Common myeloid progenitor, CD34-positive (primary cell): Measurements from ENCODE around the gene SERTM1.

Experiments used
- CTCF ChIA-PET: fragments of 350-600 bp; sonication (Branson Sonifier 250); formaldehyde crosslinking; loops from one replicate; lab custom pipeline; 2021; ENCODE audit warnings: antibody characterized with exemption; lab: Charles Lee
- POLR2A ChIA-PET: fragments of 350-600 bp; sonication (Branson Sonifier 250); formaldehyde crosslinking; loops from one replicate; lab custom pipeline; 2021; ENCODE audit warnings: antibody characterized with exemption; lab: Charles Lee
- DNase-seq, 3 donors: peaks; one replicate each; pipeline versions ENCODE4 v3.0.0 to v3.0.0-alpha.2; 2013
- H3K27ac ChIP-seq, 2 experiments: 1 replicate in 1 of 2; 2 replicates in 1 of 2; pipeline ENCODE4 v1.7.0; 2013; ENCODE audit warnings: inconsistent platforms in 2 of 2, low read length in 2 of 2, mild to moderate bottlenecking in 2 of 2, low read depth in 1 of 2, moderate library complexity in 1 of 2; ENCODE audit not compliant: severe bottlenecking in 2 of 2, insufficient read depth in 1 of 2, poor library complexity in 1 of 2
- H3K27me3 ChIP-seq, 5 experiments: replicated peaks in 2 of 5; 1 replicate in 3 of 5; 2 replicates in 2 of 5; pipeline versions ENCODE4 v1.6.1 to v1.7.0; 2013; ENCODE audit warnings: low read length in 4 of 5, mild to moderate bottlenecking in 2 of 5, moderate library complexity in 2 of 5, inconsistent platforms in 1 of 5; ENCODE audit not compliant: insufficient read depth in 5 of 5, control insufficient read depth in 4 of 5
- H3K36me3 ChIP-seq, 4 experiments: 1 replicate in 2 of 4; 2 replicates in 2 of 4; pipeline versions ENCODE4 v1.6.1 to v1.7.0; 2013; ENCODE audit warnings: low read length in 3 of 4, control low read depth in 1 of 4, mild to moderate bottlenecking in 1 of 4; ENCODE audit not compliant: control insufficient read depth in 4 of 4, insufficient read depth in 4 of 4
- H3K4me1 ChIP-seq, 4 experiments: 1 replicate in 3 of 4; 2 replicates in 1 of 4; pipeline versions ENCODE4 v1.6.1 to v1.7.1; 2013; ENCODE audit warnings: low read length in 3 of 4, mild to moderate bottlenecking in 3 of 4, control low read depth in 1 of 4, inconsistent platforms in 1 of 4, moderate library complexity in 1 of 4; ENCODE audit not compliant: control insufficient read depth in 4 of 4, insufficient read depth in 4 of 4; ENCODE audit errors: control extremely low read depth in 1 of 4
- H3K4me3 ChIP-seq, 7 experiments: 1 replicate in 4 of 7; 2 replicates in 3 of 7; pipeline versions ENCODE4 v1.5.1 to v1.7.0; 2013; ENCODE audit warnings: mild to moderate bottlenecking in 7 of 7, low read length in 6 of 7, moderate library complexity in 6 of 7, inconsistent platforms in 2 of 7, low read depth in 2 of 7, control low read depth in 1 of 7; ENCODE audit not compliant: insufficient read depth in 4 of 7, control insufficient read depth in 1 of 7; ENCODE audit errors: extremely low read depth in 1 of 7
- H3K9me3 ChIP-seq, 5 experiments: 1 replicate in 4 of 5; 2 replicates in 1 of 5; pipeline versions ENCODE4 v1.6.1 to v1.7.1; 2013; ENCODE audit warnings: low read length in 4 of 5, mild to moderate bottlenecking in 2 of 5, inconsistent platforms in 1 of 5, low read depth in 1 of 5, moderate library complexity in 1 of 5; ENCODE audit not compliant: control insufficient read depth in 4 of 5, insufficient read depth in 2 of 5; ENCODE audit errors: control extremely low read depth in 1 of 5
- WGBS: methylation state at CpG from one replicate; pipeline ENCODE4 v1.1.5; 2013; ENCODE audit not compliant: insufficient coverage; 5-methylcytosine and 5-hydroxymethylcytosine counted together

Gene SERTM1

GRCh38 chr13:36709136-36709890 lies 35.5 kb downstream of the SERTM1 start:
- Histone ChIP-seq H3K27ac (no peak overlapping the region), H3K27me3 (no peaks in the 10 kb centered on the region), H3K4me3 (no peak overlapping the region), H3K9me3 (peaks cover 0 to 2% (median 0%) of the 10 kb centered on the region in 5 experiments), H3K4me1 (no peaks in the 10 kb centered on the region), H3K36me3 (no peaks in the 10 kb centered on the region)
- DNase-seq, result no peak
- ChIA-PET CTCF (no interaction called here), POLR2A (no interaction called here)
- WGBS, result 100% methylated on average over 1 of the region's 1 CpG

GRCh38 chr13:36710396-36710795 lies 36.6 kb downstream of the SERTM1 start:
- no peaks in the 10 kb centered on the region for H3K36me3 ChIP-seq
- H3K9me3 ChIP-seq, result no peaks in the 10 kb centered on the region
- no peak overlapping the region for H3K4me3 ChIP-seq
- H3K4me1 ChIP-seq, result no peaks in the 10 kb centered on the region
- no peaks in the 10 kb centered on the region for H3K27me3 ChIP-seq
- POLR2A ChIA-PET, result no interaction called here
- H3K27ac ChIP-seq, result no peak overlapping the region
- CTCF ChIA-PET, result no interaction called here
- 100% methylated on average over 3 of the region's 4 CpGs for WGBS
- DNase-seq, result no peak

- Histone ChIP-seq H3K4me1 (no peaks in the 10 kb centered on the region), H3K36me3 (no peaks in the 10 kb centered on the region), H3K27ac (no peak overlapping the region), H3K9me3 (no peaks in the 10 kb centered on the region), H3K27me3 (no peaks in the 10 kb centered on the region), H3K4me3 (no peak overlapping the region)
- ChIA-PET POLR2A (no interaction called here), CTCF (no interaction called here)
- 100% methylated on average over 1 of the region's 3 CpGs for WGBS
- DNase-seq, result no peak
Observed at GRCh38 chr13:36712290-36712689, 38.5 kb downstream of the SERTM1 start.

- ChIA-PET POLR2A (no interaction called here), CTCF (interaction anchor here (0.8 kb wide), 1 partner anchor 438 kb away, joined by 3 read pairs; no protein-coding TSS in a partner anchor)
- 74% methylated on average over 5 of the region's 5 CpGs for WGBS
- Histone ChIP-seq H3K27ac (no peak overlapping the region), H3K27me3 (no peaks in the 10 kb centered on the region), H3K4me3 (no peak overlapping the region), H3K9me3 (no peaks in the 10 kb centered on the region), H3K4me1 (no peaks in the 10 kb centered on the region), H3K36me3 (no peaks in the 10 kb centered on the region)
- DNase-seq, result peak; percentile 1 to 41 (median 32)
Observed at GRCh38 chr13:36712770-36713169, 39.0 kb downstream of the SERTM1 start.

GRCh38 chr13:36713887-36714286 lies 40.1 kb downstream of the SERTM1 start:
- Histone ChIP-seq H3K4me1 (no peaks in the 10 kb centered on the region), H3K27ac (no peak overlapping the region), H3K36me3 (no peaks in the 10 kb centered on the region), H3K4me3 (no peak overlapping the region), H3K9me3 (no peaks in the 10 kb centered on the region), H3K27me3 (no peaks in the 10 kb centered on the region)
- DNase-seq, result no peak
- ChIA-PET CTCF (interaction anchor here (1.2 to 1.4 kb wide), 2 partner anchors 12 to 22 kb away, joined by 3 read pairs; no protein-coding TSS in a partner anchor), POLR2A (no interaction called here)
- no CpG with 5 or more reads among the region's 2 CpGs for WGBS

- CTCF ChIA-PET, result no interaction called here
- POLR2A ChIA-PET, result no interaction called here
- Histone ChIP-seq H3K4me1 (no peaks in the 10 kb centered on the region), H3K27me3 (no peaks in the 10 kb centered on the region), H3K27ac (no peak overlapping the region), H3K4me3 (no peak overlapping the region), H3K9me3 (no peaks in the 10 kb centered on the region), H3K36me3 (no peaks in the 10 kb centered on the region)
- 100% methylated on average over 1 of the region's 1 CpG for WGBS
- DNase-seq, result no peak
Observed at GRCh38 chr13:36715841-36716240, 42.0 kb downstream of the SERTM1 start.

- H3K36me3 ChIP-seq, result no peaks in the 10 kb centered on the region
- no CpG with 5 or more reads among the region's 2 CpGs for WGBS
- ChIA-PET POLR2A (no interaction called here), CTCF (interaction anchor here (1.6 kb wide), 1 partner anchor 14 kb away, joined by 5 read pairs; no protein-coding TSS in a partner anchor)
- no peaks in the 10 kb centered on the region for H3K27me3 ChIP-seq
- no peak overlapping the region for H3K4me3 ChIP-seq
- no peaks in the 10 kb centered on the region for H3K4me1 ChIP-seq
- no peaks in the 10 kb centered on the region for H3K9me3 ChIP-seq
- no peak overlapping the region for H3K27ac ChIP-seq
- DNase-seq, result no peak
Observed at GRCh38 chr13:36717017-36717416, 43.2 kb downstream of the SERTM1 start.
